ENCODE data around the gene LRRC26.

LRRC26 gene

GRCh38 chr9:137184881-137185660 lies 15.2 kb upstream of the LRRC26 start:
- in situ Hi-C loops (cut with HindIII; ENCODE audit: low sequenced_read_pairs) = no loop called here

DNA sequence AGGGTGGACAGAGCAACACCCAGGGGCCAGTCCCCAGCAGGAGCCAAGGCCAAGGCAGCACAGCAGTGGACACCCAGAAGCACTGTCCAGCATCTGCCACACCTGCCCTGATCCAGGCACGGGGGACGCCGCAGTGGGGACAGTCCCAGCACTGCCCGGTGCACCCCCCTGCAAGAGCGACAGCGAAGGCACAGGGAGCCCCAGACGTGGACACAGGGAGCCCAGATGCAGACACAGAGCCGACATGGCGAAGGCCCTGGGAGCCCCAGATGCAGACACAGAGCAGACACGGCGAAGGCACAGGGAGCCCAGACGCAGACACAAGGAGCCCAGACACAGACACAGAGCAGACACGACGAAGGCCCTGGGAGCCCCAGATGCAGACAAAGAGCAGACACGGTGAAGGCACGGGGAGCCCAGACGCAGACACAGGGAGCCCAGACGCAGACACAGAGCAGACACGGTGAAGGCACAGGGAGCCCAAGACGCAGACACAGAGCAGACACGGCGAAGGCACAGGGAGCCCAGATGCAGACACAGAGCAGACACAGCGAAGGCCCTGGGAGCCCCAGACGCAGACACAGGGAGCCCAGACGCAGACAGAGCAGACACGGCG lies 14.2 kb upstream of the LRRC26 start:
- in situ Hi-C loops (cut with HindIII; ENCODE audit: low sequenced_read_pairs) = no loop called here

GRCh38 chr9:137182836-137183235 lies 13.0 kb upstream of the LRRC26 start:
- in situ Hi-C loops (cut with HindIII; ENCODE audit: low sequenced_read_pairs) = no loop called here

DNA sequence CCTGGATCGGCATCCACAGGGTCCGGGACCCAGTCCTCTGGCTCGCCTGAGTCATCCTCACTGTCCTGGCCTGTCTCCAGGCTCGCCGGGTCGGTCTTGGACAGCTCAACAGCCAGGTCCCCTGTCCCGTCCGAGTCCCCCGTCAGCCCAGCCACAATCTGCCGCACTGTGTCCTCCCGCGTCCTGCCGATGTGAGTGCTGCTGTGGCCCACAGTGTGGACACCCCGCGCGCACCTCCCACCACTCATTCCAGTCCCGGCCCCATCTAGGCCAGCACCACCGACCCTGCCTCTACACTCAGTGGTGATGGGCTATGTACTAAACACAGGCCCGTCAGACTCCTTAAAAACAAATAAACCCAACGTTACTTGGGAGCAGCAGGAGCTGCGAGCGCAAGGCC lies 11.8 kb upstream of the LRRC26 start:
- in situ Hi-C loops (cut with HindIII; ENCODE audit: low sequenced_read_pairs) = no loop called here

GRCh38 chr9:137180491-137180890 lies 10.6 kb upstream of the LRRC26 start:
- in situ Hi-C loops (cut with HindIII; ENCODE audit: low sequenced_read_pairs) = no loop called here

- in situ Hi-C loops (cut with HindIII; ENCODE audit: low sequenced_read_pairs) = no loop called here
Measured at GRCh38 chr9:137179761-137180160, 9.9 kb upstream of the LRRC26 start.

- in situ Hi-C loops (cut with HindIII; ENCODE audit: low sequenced_read_pairs) = no loop called here
Measured at GRCh38 chr9:137178939-137179630, 9.2 kb upstream of the LRRC26 start.

DNA sequence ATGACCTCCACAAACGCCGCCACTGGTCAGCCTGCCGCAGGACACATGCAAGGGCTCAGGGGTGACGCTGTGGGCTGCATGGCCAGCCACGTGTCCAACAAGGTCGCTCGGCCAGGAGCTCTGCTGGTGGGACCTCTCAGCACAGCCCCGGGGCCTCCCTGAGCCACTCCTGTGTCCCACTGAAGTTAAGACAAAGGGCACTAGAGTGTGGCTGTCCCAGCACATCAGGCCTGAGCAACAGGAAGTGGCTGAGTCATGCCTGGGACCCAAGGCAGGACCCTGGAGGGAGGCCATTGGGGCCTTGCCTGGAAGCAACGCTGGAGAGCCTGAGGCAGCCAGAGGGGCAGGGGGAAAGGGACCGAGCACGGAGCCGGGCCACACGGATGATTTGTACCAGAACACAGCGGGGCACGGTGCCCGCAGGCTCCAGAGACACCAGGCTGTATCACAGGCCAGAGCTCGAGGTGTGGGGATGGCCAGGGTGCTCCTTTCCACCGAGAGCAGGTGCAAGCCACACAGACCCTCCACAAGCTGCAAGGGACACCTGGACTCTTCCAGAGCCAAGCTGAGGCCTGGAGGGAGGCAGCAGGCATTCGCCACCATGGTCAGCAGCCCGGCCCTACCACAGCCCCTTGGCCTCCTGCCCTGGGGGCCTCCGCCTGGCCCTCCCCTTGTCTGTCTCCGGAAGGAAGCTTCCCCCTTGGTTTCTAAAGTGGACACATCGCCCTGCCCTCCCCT lies 8.5 kb upstream of the LRRC26 start:
- in situ Hi-C loops (cut with HindIII; ENCODE audit: low sequenced_read_pairs) = no loop called here

- in situ Hi-C loops (cut with HindIII; ENCODE audit: low sequenced_read_pairs) = no loop called here
Measured at GRCh38 chr9:137176302-137177182, 6.7 kb upstream of the LRRC26 start.

- in situ Hi-C loops (cut with HindIII; ENCODE audit: low sequenced_read_pairs) = no loop called here
Measured at GRCh38 chr9:137175345-137175961, 5.6 kb upstream of the LRRC26 start.

DNA sequence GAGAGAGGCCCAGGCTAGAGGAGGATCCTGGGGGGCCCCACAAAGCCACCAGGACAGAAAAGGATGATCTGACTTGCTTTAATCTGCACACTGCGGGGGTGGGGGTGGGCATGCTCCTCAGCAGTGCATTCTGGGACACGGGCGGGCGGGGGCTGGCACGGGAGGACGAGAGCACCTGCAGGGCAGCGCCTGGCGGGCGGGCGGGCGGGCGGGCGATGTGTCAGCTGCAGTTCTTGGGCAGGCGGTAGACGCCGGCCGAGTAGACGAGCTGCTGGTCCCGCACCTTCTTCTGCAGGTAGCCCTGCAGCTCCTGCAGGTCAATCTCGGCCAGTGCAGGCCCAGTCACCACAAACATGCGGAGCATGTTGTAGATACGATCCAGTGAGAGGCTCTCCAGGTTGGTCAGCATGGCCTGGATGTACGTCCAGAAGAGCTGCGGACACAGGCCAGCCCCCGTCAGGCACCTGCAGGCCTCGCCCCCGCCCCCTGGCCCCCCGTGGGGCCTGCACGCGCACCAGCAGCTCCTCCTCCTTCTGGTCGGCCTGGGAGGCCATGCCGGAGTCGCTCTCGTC lies 5.0 kb upstream of the LRRC26 start:
- in situ Hi-C loops (cut with HindIII; ENCODE audit: low sequenced_read_pairs) = loop anchor here (25.0 kb wide), 1 partner anchor 363 kb away; the partner anchor contains the start of gene RABL6

DNA sequence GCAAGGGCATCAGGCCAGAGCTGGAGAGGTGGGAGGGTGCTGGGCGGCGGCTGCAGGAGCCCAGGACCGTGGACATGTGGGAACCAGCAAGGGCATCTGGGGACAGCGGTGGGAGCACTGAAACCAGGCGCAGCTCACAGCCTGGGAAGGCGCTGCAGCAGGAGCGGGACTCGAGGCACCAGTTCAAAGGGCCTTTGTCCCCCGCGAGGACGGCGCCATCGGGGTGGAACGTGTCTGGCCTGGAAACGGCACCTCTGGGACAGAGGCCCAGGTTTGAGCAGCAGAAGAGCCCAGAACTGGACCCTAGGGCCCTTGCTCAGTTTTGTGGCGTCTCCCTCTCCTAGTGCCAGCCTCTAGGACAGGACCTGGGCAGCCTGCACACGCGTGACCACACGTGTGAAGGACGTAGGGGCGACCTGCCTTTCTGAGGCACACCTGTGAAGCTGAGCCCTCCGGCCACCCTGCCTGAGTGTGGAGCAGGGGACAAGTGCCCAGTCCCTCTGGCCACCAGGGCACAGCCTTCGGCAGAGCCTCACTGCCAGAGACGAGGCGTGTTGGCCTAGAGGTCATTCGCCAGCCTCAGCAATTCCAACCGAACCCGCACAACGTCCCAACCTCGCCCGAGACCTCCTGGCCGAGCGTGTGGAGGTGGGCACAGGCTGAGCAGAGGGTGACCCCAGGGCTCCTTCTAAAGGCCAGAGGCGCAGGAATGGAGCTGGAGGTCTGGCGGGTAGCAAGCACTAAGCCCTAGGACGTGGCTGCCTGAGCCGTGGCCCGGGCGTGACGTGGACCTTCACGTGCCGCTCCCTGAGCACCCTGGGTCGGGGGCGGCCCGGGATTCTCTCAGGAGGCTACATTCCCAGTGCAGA lies 4.2 kb upstream of the LRRC26 start:
- in situ Hi-C loops (cut with HindIII; ENCODE audit: low sequenced_read_pairs) = loop anchor here (25.0 kb wide), 1 partner anchor 362 kb away; the partner anchor contains the start of gene RABL6

- in situ Hi-C loops (cut with HindIII; ENCODE audit: low sequenced_read_pairs) = loop anchor here (25.0 kb wide), 1 partner anchor 361 kb away; the partner anchor contains the start of gene RABL6
Measured at GRCh38 chr9:137172901-137173795, 3.3 kb upstream of the LRRC26 start.

- in situ Hi-C loops (cut with HindIII; ENCODE audit: low sequenced_read_pairs) = loop anchor here (25.0 kb wide), 1 partner anchor 359 kb away; the partner anchor contains the start of gene RABL6
Measured at GRCh38 chr9:137171149-137171900, 1.5 kb upstream of the LRRC26 start.

GRCh38 chr9:137170486-137171148 lies 766 bp upstream of the LRRC26 start:
- in situ Hi-C loops (cut with HindIII; ENCODE audit: low sequenced_read_pairs) = loop anchor here (25.0 kb wide), 1 partner anchor 358 kb away; the partner anchor contains the start of gene RABL6
